HEK293 (cell line): Measurements from ENCODE around the gene PLEKHS1.

Experiments
- BCL11A ChIP-seq: fragments of 450-650 bp; formaldehyde crosslinking; IDR thresholded peaks from 2 replicates; pipeline ENCODE4 v1.5.1; 2016; ENCODE audit warnings: low read depth, missing biosample characterization, missing genetic modification characterization
- TRIM28 ChIP-seq: IDR thresholded peaks from 2 replicates; pipeline ENCODE4 v1.6.1; 2011; ENCODE audit warnings: low read length, control low read depth, borderline replicate concordance
- ZBTB8A ChIP-seq: fragments of 450-650 bp; formaldehyde crosslinking; IDR thresholded peaks from 2 replicates; pipeline ENCODE4 v1.5.1; 2016; ENCODE audit warnings: missing biosample characterization, missing genetic modification characterization
- ZNF23 ChIP-seq: fragments of 450-650 bp; formaldehyde crosslinking; IDR thresholded peaks from 2 replicates; pipeline ENCODE4 v1.5.1; 2016; ENCODE audit warnings: missing biosample characterization, missing genetic modification characterization, borderline replicate concordance
- ZNF24 ChIP-seq: fragments of 450-650 bp; formaldehyde crosslinking; IDR thresholded peaks from 2 replicates; pipeline ENCODE4 v1.5.1; 2016; ENCODE audit warnings: missing biosample characterization, missing genetic modification characterization
- ZNF670 ChIP-seq: fragments of 450-650 bp; formaldehyde crosslinking; IDR thresholded peaks from 2 replicates; pipeline ENCODE4 v1.5.1; 2016; ENCODE audit warnings: missing biosample characterization, missing genetic modification characterization, low read depth
- TF ChIP-seq, protein P1 (sequence below): fragments of 450-650 bp; formaldehyde crosslinking; IDR thresholded peaks from 2 replicates; pipeline ENCODE4 v1.5.1; 2016; ENCODE audit warnings: missing biosample characterization, missing genetic modification characterization
- TF ChIP-seq, protein P2 (sequence below): sonication (generic); formaldehyde crosslinking; IDR thresholded peaks from 2 replicates; pipeline ENCODE4 v1.8.1; 2022; ENCODE audit warnings: mild to moderate bottlenecking, moderate library complexity, missing genetic modification reagents
- TF ChIP-seq, protein P3 (sequence below): fragments of 450-650 bp; formaldehyde crosslinking; IDR thresholded peaks from 2 replicates; pipeline ENCODE4 v1.5.1; 2016; ENCODE audit warnings: missing biosample characterization, missing genetic modification characterization

DNA sequence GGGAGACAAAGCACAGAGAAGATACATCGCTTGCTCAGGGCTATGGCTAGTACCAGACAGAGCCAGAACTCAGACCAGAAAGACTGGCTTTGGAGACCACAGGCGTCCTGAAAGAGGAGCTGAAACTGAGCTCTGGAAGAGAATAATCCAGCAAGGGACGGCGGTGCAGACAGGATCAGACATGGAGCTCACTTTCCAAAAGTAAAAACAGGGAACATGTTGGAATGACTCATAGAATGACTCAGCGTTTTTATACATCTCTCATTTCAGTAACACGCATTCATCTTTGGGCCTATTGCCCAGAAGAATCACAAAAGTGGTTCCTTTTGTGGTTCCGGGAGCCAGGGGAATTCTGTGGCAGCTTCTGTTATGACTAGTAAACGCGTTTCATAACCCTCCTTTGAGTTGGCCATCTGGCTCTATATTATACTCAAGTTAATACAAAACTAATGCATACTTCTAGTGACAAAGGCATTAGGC lies 37.2 kb downstream of the PLEKHS1 start:
- TF ChIP-seq, protein P1, sequence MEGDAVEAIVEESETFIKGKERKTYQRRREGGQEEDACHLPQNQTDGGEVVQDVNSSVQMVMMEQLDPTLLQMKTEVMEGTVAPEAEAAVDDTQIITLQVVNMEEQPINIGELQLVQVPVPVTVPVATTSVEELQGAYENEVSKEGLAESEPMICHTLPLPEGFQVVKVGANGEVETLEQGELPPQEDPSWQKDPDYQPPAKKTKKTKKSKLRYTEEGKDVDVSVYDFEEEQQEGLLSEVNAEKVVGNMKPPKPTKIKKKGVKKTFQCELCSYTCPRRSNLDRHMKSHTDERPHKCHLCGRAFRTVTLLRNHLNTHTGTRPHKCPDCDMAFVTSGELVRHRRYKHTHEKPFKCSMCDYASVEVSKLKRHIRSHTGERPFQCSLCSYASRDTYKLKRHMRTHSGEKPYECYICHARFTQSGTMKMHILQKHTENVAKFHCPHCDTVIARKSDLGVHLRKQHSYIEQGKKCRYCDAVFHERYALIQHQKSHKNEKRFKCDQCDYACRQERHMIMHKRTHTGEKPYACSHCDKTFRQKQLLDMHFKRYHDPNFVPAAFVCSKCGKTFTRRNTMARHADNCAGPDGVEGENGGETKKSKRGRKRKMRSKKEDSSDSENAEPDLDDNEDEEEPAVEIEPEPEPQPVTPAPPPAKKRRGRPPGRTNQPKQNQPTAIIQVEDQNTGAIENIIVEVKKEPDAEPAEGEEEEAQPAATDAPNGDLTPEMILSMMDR (tag by site-specific recombination), result no peak
- TF ChIP-seq, protein P2, sequence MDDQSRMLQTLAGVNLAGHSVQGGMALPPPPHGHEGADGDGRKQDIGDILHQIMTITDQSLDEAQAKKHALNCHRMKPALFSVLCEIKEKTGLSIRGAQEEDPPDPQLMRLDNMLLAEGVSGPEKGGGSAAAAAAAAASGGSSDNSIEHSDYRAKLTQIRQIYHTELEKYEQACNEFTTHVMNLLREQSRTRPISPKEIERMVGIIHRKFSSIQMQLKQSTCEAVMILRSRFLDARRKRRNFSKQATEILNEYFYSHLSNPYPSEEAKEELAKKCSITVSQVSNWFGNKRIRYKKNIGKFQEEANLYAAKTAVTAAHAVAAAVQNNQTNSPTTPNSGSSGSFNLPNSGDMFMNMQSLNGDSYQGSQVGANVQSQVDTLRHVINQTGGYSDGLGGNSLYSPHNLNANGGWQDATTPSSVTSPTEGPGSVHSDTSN (CRISPR knock-in tag), result no peak
- TF ChIP-seq ZNF23 (tag by site-specific recombination), result no peak
- TF ChIP-seq BCL11A, result no peak
- no peak for TF ChIP-seq ZNF670 (tag by site-specific recombination)
- no peak for TF ChIP-seq ZBTB8A (tag by site-specific recombination)
- TF ChIP-seq, protein P3, sequence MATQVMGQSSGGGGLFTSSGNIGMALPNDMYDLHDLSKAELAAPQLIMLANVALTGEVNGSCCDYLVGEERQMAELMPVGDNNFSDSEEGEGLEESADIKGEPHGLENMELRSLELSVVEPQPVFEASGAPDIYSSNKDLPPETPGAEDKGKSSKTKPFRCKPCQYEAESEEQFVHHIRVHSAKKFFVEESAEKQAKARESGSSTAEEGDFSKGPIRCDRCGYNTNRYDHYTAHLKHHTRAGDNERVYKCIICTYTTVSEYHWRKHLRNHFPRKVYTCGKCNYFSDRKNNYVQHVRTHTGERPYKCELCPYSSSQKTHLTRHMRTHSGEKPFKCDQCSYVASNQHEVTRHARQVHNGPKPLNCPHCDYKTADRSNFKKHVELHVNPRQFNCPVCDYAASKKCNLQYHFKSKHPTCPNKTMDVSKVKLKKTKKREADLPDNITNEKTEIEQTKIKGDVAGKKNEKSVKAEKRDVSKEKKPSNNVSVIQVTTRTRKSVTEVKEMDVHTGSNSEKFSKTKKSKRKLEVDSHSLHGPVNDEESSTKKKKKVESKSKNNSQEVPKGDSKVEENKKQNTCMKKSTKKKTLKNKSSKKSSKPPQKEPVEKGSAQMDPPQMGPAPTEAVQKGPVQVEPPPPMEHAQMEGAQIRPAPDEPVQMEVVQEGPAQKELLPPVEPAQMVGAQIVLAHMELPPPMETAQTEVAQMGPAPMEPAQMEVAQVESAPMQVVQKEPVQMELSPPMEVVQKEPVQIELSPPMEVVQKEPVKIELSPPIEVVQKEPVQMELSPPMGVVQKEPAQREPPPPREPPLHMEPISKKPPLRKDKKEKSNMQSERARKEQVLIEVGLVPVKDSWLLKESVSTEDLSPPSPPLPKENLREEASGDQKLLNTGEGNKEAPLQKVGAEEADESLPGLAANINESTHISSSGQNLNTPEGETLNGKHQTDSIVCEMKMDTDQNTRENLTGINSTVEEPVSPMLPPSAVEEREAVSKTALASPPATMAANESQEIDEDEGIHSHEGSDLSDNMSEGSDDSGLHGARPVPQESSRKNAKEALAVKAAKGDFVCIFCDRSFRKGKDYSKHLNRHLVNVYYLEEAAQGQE (tag by site-specific recombination), result no peak
- TF ChIP-seq ZNF24 (tag by site-specific recombination), result no peak
- TF ChIP-seq TRIM28, result no peak
